Esophagus squamous epithelium (tissue), 5 donors: ENCODE data around the gene TANC1. TPM values are rescaled to one million over a fixed set of nuclear protein-coding genes. Genes with fewer than 3 reads are reported as not detected.

Experiments
- DNase-seq: peaks from one replicate; lab custom pipeline; 2025; lab: John Stamatoyannopoulos, UW
- H3K27ac ChIP-seq, 4 donors: fragments of 200-600 bp; sonication (generic); one replicate each; pipeline ENCODE4 v1.5.1; 2016 to 2019; ENCODE audit warnings: mild to moderate bottlenecking in 1 of 4
- H3K27me3 ChIP-seq, 4 donors: fragments of 200-600 bp; sonication (generic); 1 replicate in 3 of 4; 2 replicates in 1 of 4; pipeline versions ENCODE4 v1.5.1 to v1.6.0; 2017 to 2021; ENCODE audit warnings: antibody characterized with exemption in 1 of 4
- H3K36me3 ChIP-seq, 3 donors: fragments of 200-600 bp; sonication (generic); one replicate each; pipeline ENCODE4 v1.5.1; 2016 to 2019
- H3K4me1 ChIP-seq, 3 donors: fragments of 200-600 bp; sonication (generic); one replicate each; pipeline ENCODE4 v1.5.1; 2017 to 2019
- H3K4me3 ChIP-seq, 4 donors: fragments of 200-600 bp; sonication (generic); 1 replicate in 3 of 4; 2 replicates in 1 of 4; pipeline ENCODE4 v1.5.1; 2016 to 2019; ENCODE audit warnings: mild to moderate bottlenecking in 2 of 4, moderate library complexity in 1 of 4
- H3K9me3 ChIP-seq, 3 donors: fragments of 200-600 bp; sonication (generic); one replicate each; pipeline ENCODE4 v1.5.1; 2016 to 2019
- POLR2A ChIP-seq, 4 donors: fragments of 450-650 bp; IDR thresholded peaks; one replicate each; pipeline ENCODE4 v1.6.1; 2017; ENCODE audit warnings: antibody characterized with exemption in 4 of 4, mild to moderate bottlenecking in 4 of 4, moderate library complexity in 3 of 4
- WGBS, 2 donors: methylation state at CpG; one replicate each; pipeline ENCODE4 v1.1.5; 2018; 5-methylcytosine and 5-hydroxymethylcytosine counted together
- intact Hi-C: fragments of 100-400 bp; cut with DNase I; formaldehyde crosslinking; loops from one replicate; pipeline ENCODE4 v1.15.0; 2022
- total RNA-seq, 4 donors: library from RNA; depleted of rRNA; stranded (reverse); fragments of >200 nt; gene quantifications; one replicate each; pipeline ENCODE4 v1.1.0, GENCODE V29; 2016
- TF ChIP-seq, protein P1 (sequence below), 6 experiments: fragments of 450-650 bp in 4 of 6; fragments of 200-600 bp in 2 of 6; sonication (generic) in 2 of 6; IDR thresholded peaks; one replicate each; pipeline ENCODE4 v1.5.1; 2016 to 2019; ENCODE audit warnings: antibody characterized with exemption in 6 of 6, mild to moderate bottlenecking in 4 of 6, moderate library complexity in 4 of 6
- donor health status: DM: yes; HTN: yes; CAD: no.

Gene TANC1
- total RNA-seq, 4 donors from 2014 or later: 29.4 to 54.5 (median 42.2) TPM

DNA sequence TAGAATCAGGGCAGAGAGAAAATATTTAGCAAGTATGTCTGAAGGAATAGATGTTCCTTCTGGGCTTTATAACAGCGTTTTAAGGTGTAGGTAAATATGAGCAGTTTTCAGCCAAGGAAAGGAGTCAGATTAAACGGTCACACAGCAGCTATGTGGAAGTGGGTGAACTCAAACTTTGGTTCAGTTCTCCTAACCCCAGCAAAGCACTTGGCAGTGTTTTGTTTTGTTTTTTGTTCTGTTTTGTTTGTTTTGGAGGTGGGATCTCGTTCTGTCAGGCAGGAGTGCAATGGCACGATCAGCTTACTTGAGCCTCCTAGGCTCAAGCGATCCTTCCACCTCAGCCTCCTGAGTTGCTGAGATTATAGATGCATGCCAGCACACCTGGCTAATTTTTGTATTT lies 24.6 kb downstream of the TANC1 start:
- no peaks in the 10 kb centered on the region for H3K27me3 ChIP-seq
- H3K9me3 ChIP-seq: no peaks in the 10 kb centered on the region
- 78 to 81% methylated on average over 5 of the region's 5 CpGs for WGBS, 2 donors
- H3K4me3 ChIP-seq: no peak overlapping the region
- TF ChIP-seq, protein P1, sequence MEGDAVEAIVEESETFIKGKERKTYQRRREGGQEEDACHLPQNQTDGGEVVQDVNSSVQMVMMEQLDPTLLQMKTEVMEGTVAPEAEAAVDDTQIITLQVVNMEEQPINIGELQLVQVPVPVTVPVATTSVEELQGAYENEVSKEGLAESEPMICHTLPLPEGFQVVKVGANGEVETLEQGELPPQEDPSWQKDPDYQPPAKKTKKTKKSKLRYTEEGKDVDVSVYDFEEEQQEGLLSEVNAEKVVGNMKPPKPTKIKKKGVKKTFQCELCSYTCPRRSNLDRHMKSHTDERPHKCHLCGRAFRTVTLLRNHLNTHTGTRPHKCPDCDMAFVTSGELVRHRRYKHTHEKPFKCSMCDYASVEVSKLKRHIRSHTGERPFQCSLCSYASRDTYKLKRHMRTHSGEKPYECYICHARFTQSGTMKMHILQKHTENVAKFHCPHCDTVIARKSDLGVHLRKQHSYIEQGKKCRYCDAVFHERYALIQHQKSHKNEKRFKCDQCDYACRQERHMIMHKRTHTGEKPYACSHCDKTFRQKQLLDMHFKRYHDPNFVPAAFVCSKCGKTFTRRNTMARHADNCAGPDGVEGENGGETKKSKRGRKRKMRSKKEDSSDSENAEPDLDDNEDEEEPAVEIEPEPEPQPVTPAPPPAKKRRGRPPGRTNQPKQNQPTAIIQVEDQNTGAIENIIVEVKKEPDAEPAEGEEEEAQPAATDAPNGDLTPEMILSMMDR (IDR thresholded peaks at IDR 0.05): no peak
- no peak for TF ChIP-seq POLR2A (IDR thresholded peaks at IDR 0.05)
- intact Hi-C loops: no loop called here
- H3K4me1 ChIP-seq: peaks cover 4 to 67% (median 16%) of the 10 kb centered on the region in 3 donors
- H3K27ac ChIP-seq: no peak overlapping the region
- DNase-seq: no peak
- H3K36me3 ChIP-seq: no peaks in the 10 kb centered on the region

DNA sequence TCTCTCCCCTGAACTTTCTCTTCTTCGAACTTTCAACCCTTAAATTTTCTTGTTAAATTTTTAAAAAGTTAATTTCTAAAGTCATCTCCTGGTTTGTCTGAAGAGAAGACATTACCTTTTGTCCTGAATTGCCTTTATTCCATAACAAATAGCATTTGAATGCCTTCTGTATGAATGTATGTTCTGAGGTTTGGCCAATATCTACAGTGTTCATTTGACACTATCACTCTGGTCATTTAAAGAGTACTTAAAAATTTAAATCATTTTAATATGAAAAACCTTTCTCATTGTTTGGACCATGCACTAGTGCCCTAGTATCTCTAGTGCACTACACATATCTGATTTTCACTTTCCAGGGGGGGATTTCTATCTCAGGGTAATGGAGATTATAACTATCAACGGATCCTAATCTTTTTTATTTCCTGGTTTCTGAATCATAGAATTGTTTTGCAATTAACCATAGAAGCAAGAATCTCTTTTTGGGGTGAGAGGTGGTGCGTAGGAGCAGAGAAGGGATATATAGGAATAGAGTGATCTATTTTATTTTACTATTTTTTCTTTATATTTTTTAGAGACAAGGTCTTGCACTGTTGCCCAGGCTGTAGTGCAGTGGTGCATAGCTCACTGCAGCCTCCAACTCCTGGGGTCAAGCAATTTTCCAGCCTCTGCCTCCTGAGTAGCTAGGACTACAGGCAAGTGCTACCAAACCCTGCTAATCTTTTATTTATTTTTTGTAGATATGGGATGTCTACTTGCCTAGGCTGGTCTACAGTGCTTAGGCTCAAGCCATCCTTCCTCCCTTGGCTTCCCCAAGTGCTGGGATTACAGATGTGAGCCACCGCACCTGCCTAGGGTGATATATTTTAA lies 25.5 kb downstream of the TANC1 start:
- Histone ChIP-seq H3K9me3 (no peaks in the 10 kb centered on the region), H3K4me1 (peaks cover 4 to 67% (median 16%) of the 10 kb centered on the region in 3 donors), H3K36me3 (no peaks in the 10 kb centered on the region), H3K27ac (no peak overlapping the region), H3K27me3 (no peaks in the 10 kb centered on the region), H3K4me3 (no peak overlapping the region)
- no peak for DNase-seq
- intact Hi-C loops: no loop called here
- TF ChIP-seq, protein P1 (IDR thresholded peaks at IDR 0.05): no peak
- TF ChIP-seq POLR2A (IDR thresholded peaks at IDR 0.05): no peak
- whole genome bisulfite sequencing, 2 donors: 66 to 67% methylated on average over 4 of the region's 4 CpGs

DNA sequence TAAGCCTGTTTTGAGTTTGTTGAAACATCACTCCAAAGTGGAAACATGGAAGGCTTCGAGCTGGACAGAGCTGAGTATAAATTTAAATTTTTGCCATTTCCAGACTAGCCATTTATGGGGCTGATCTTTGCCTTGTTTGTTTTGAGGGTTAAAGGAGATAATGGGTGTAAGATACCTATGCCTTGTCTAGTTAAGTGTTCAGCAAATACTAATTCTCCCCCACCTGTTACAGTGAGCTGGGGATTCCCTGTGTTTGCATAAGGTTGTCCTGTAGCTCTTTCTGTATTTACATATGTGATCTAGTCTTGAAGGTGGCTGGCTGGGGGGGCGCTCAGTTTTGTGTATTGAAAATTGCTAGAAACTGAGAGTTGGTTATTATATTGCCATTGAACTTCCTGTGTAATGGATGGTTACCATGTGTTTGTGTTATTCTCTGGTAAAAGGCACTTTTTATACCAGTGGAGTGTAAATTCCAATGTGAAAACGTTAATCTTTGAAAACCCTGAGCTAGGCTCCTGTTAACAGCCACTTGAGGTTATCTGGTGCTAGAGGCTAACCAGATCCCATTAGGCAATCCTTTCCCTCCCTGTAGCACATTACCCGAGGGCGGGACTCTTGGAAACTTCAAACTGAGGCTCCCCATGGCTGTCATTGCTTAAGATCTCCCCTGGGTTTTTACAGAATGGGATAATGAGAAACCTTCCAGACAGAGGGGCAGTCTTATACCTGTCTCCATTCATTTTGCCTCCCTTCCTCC lies 26.7 kb downstream of the TANC1 start:
- intact Hi-C loops: no loop called here
- H3K27me3 ChIP-seq: no peaks in the 10 kb centered on the region
- 68 to 73% methylated on average over 5 of the region's 5 CpGs for whole genome bisulfite sequencing, 2 donors
- H3K27ac ChIP-seq: no peak overlapping the region
- TF ChIP-seq POLR2A (IDR thresholded peaks at IDR 0.05): no peak
- TF ChIP-seq, protein P1 (IDR thresholded peaks at IDR 0.05): no peak
- peaks cover 3 to 68% (median 15%) of the 10 kb centered on the region in 3 donors for H3K4me1 ChIP-seq
- no peak for DNase-seq
- no peaks in the 10 kb centered on the region for H3K36me3 ChIP-seq
- H3K4me3 ChIP-seq: no peak overlapping the region
- H3K9me3 ChIP-seq: no peaks in the 10 kb centered on the region

DNA sequence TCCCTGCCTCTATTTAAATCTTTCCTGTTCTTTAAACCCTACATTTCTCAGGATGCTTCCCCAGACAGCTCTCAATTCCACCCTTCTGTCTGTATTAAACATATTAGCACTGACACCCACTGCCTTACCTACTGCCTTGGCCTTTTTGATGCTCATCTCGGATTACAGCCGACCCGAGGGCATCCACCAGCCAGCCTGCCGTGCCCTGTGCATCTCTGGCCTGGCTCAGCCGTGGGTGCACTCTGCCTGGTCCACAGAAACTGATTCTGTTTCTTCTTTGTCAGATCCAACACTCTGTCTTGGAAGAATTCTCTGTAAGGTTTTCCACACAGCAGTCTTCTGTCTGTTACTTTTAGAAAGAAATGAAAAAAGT lies 27.2 kb downstream of the TANC1 start:
- intact Hi-C loops: no loop called here
- H3K9me3 ChIP-seq: no peaks in the 10 kb centered on the region
- H3K4me3 ChIP-seq: no peak overlapping the region
- no peak for DNase-seq
- H3K36me3 ChIP-seq: peaks cover 0 to under 1% (median 0%) of the 10 kb centered on the region in 3 donors
- peaks cover 0 to 68% (median 13%) of the 10 kb centered on the region in 3 donors for H3K4me1 ChIP-seq
- H3K27ac ChIP-seq: no peak overlapping the region
- H3K27me3 ChIP-seq: no peaks in the 10 kb centered on the region
- WGBS, 2 donors: 49 to 57% methylated on average over 5 of the region's 5 CpGs
- TF ChIP-seq, protein P1 (IDR thresholded peaks at IDR 0.05): no peak
- TF ChIP-seq POLR2A (IDR thresholded peaks at IDR 0.05): no peak
